GM19438 (cell line): ENCODE results near the gene CNPPD1.

Experiments
- ATAC-seq: cut with Tn5 transposase; IDR thresholded peaks from one replicate; pipeline ENCODE4 v1.9.1; 2021; ENCODE audit warnings: low read depth; ENCODE audit not compliant: unreplicated experiment

Gene CNPPD1

GRCh38 chr2:219163156-219163555 is 13.6 kb downstream of the CNPPD1 start:
- no peak for ATAC-seq

GRCh38 chr2:219161097-219161496 is 15.6 kb downstream of the CNPPD1 start:
- ATAC-seq = no peak

- peak; percentile 81 for ATAC-seq
Measured at GRCh38 chr2:219160186-219161017, 16.3 kb downstream of the CNPPD1 start, which contains the start of gene NHEJ1. Gene NHEJ1 (minus strand): TSS chr2:219160815. CDS start chr2:219158362, 2,453 bp downstream.

- ATAC-seq = no peak
Measured at GRCh38 chr2:219159771-219160185, 16.9 kb downstream of the CNPPD1 start.

- ATAC-seq = no peak
Measured at GRCh38 chr2:219158586-219158985, 18.1 kb downstream of the CNPPD1 start.

GRCh38 chr2:219158025-219158424 is 18.7 kb downstream of the CNPPD1 start:
- ATAC-seq = no peak

GRCh38 chr2:219157396-219157795 is 19.3 kb downstream of the CNPPD1 start:
- no peak for ATAC-seq

GRCh38 chr2:219155054-219155644 is 21.6 kb downstream of the CNPPD1 start:
- ATAC-seq = no peak

- ATAC-seq = no peak
Measured at GRCh38 chr2:219149667-219150066, 27.1 kb downstream of the CNPPD1 start.

- ATAC-seq = no peak
Measured at GRCh38 chr2:219142329-219142728, 34.4 kb downstream of the CNPPD1 start.

- no peak for ATAC-seq
Measured at GRCh38 chr2:219140722-219141121, 36.0 kb downstream of the CNPPD1 start.

GRCh38 chr2:219133976-219134375 is 42.7 kb downstream of the CNPPD1 start:
- no peak for ATAC-seq

- no peak for ATAC-seq
Measured at GRCh38 chr2:219131744-219132143, 45.0 kb downstream of the CNPPD1 start.

- no peak for ATAC-seq
Measured at GRCh38 chr2:219131327-219131726, 45.4 kb downstream of the CNPPD1 start.

- ATAC-seq = no peak
Measured at GRCh38 chr2:219129589-219129988, 47.1 kb downstream of the CNPPD1 start.

- no peak for ATAC-seq
Measured at GRCh38 chr2:219128396-219128795, 48.3 kb downstream of the CNPPD1 start.

GRCh38 chr2:219127037-219127635 is 49.6 kb downstream of the CNPPD1 start:
- no peak for ATAC-seq

GRCh38 chr2:219126555-219126954 is 50.2 kb downstream of the CNPPD1 start:
- ATAC-seq = no peak

GRCh38 chr2:219125886-219126270 is 50.8 kb downstream of the CNPPD1 start:
- no peak for ATAC-seq

- ATAC-seq = no peak
Measured at GRCh38 chr2:219125225-219125885, 51.4 kb downstream of the CNPPD1 start.
